ENCODE data around the gene FNDC3B.

The FNDC3B gene

GRCh38 chr3:172257648-172258400, 218.4 kb downstream of the FNDC3B start:
- H3K27ac Mint-ChIP-seq, result no peak overlapping the region
- H3K36me3 Mint-ChIP-seq (ENCODE audit: low read depth), result peaks cover 25% of the 10 kb centered on the region
- no peaks in the 10 kb centered on the region for H3K9me3 Mint-ChIP-seq
- H3K4me1 Mint-ChIP-seq, result no peaks in the 10 kb centered on the region
- ATAC-seq, result no peak
- no peak for DNase-seq
- H3K4me3 Mint-ChIP-seq, result no peak overlapping the region
- no peaks in the 10 kb centered on the region for H3K27me3 Mint-ChIP-seq

- H3K4me1 Mint-ChIP-seq, result no peaks in the 10 kb centered on the region
- H3K4me3 Mint-ChIP-seq, result no peak overlapping the region
- DNase-seq (no peak), ATAC-seq (no peak)
- H3K27ac Mint-ChIP-seq, result no peak overlapping the region
- peaks cover 23% of the 10 kb centered on the region for H3K36me3 Mint-ChIP-seq (ENCODE audit: low read depth)
- no peaks in the 10 kb centered on the region for H3K9me3 Mint-ChIP-seq
- H3K27me3 Mint-ChIP-seq, result no peaks in the 10 kb centered on the region
Observed at GRCh38 chr3:172258624-172259023, 219.2 kb downstream of the FNDC3B start.

- DNase-seq, result no peak
Observed at GRCh38 chr3:172259111-172259541, 219.7 kb downstream of the FNDC3B start.

GRCh38 chr3:172259726-172260248, 220.4 kb downstream of the FNDC3B start:
- ATAC-seq, result no peak
- no peak for DNase-seq

More at GRCh38 chr3:172259111-172259541, 219.7 kb downstream of the FNDC3B start:
- Mint-ChIP-seq H3K4me3 (no peak overlapping the region), H3K9me3 (no peaks in the 10 kb centered on the region), H3K4me1 (no peaks in the 10 kb centered on the region), H3K27me3 (no peaks in the 10 kb centered on the region), H3K36me3 (ENCODE audit: low read depth) (peaks cover 24% of the 10 kb centered on the region), H3K27ac (no peak overlapping the region)
- ATAC-seq, result no peak

GRCh38 chr3:172260381-172260780, 221.0 kb downstream of the FNDC3B start:
- DNase-seq, result no peak
- Mint-ChIP-seq H3K4me1 (no peaks in the 10 kb centered on the region), H3K27me3 (no peaks in the 10 kb centered on the region), H3K36me3 (ENCODE audit: low read depth) (peaks cover 24% of the 10 kb centered on the region), H3K9me3 (no peaks in the 10 kb centered on the region), H3K27ac (no peak overlapping the region), H3K4me3 (no peak overlapping the region)
- no peak for ATAC-seq

More at GRCh38 chr3:172259726-172260248, 220.4 kb downstream of the FNDC3B start:
- H3K4me1 Mint-ChIP-seq, result no peaks in the 10 kb centered on the region
- H3K27me3 Mint-ChIP-seq, result no peaks in the 10 kb centered on the region
- no peak overlapping the region for H3K4me3 Mint-ChIP-seq
- H3K27ac Mint-ChIP-seq, result no peak overlapping the region
- H3K36me3 Mint-ChIP-seq (ENCODE audit: low read depth), result peaks cover 24% of the 10 kb centered on the region
- H3K9me3 Mint-ChIP-seq, result no peaks in the 10 kb centered on the region

- ATAC-seq, result no peak
- Mint-ChIP-seq H3K4me3 (no peak overlapping the region), H3K27ac (no peak overlapping the region), H3K9me3 (no peaks in the 10 kb centered on the region), H3K4me1 (no peaks in the 10 kb centered on the region), H3K27me3 (no peaks in the 10 kb centered on the region), H3K36me3 (ENCODE audit: low read depth) (peaks cover 21% of the 10 kb centered on the region)
- DNase-seq, result no peak
Observed at GRCh38 chr3:172261054-172261453, 221.7 kb downstream of the FNDC3B start.

GRCh38 chr3:172262991-172263608, 223.7 kb downstream of the FNDC3B start:
- no peak for ATAC-seq
- H3K36me3 Mint-ChIP-seq (ENCODE audit: low read depth), result peaks cover 22% of the 10 kb centered on the region
- H3K9me3 Mint-ChIP-seq, result no peaks in the 10 kb centered on the region
- no peaks in the 10 kb centered on the region for H3K27me3 Mint-ChIP-seq
- no peaks in the 10 kb centered on the region for H3K4me1 Mint-ChIP-seq
- no peak for DNase-seq
- no peak overlapping the region for H3K27ac Mint-ChIP-seq
- H3K4me3 Mint-ChIP-seq, result no peak overlapping the region

- H3K9me3 Mint-ChIP-seq, result no peaks in the 10 kb centered on the region
- no peak overlapping the region for H3K4me3 Mint-ChIP-seq
- peaks cover 23% of the 10 kb centered on the region for H3K36me3 Mint-ChIP-seq (ENCODE audit: low read depth)
- no peak for DNase-seq
- H3K4me1 Mint-ChIP-seq, result no peaks in the 10 kb centered on the region
- H3K27me3 Mint-ChIP-seq, result no peaks in the 10 kb centered on the region
- no peak overlapping the region for H3K27ac Mint-ChIP-seq
- no peak for ATAC-seq
Observed at GRCh38 chr3:172263781-172264486, 224.6 kb downstream of the FNDC3B start.

GRCh38 chr3:172266103-172266502, 226.7 kb downstream of the FNDC3B start:
- DNase-seq (no peak), ATAC-seq (no peak)
- no peaks in the 10 kb centered on the region for H3K4me1 Mint-ChIP-seq
- H3K4me3 Mint-ChIP-seq, result no peak overlapping the region
- no peaks in the 10 kb centered on the region for H3K9me3 Mint-ChIP-seq
- H3K27ac Mint-ChIP-seq, result no peak overlapping the region
- H3K27me3 Mint-ChIP-seq, result no peaks in the 10 kb centered on the region
- peaks cover 21% of the 10 kb centered on the region for H3K36me3 Mint-ChIP-seq (ENCODE audit: low read depth)

GRCh38 chr3:172268425-172268824, 229.0 kb downstream of the FNDC3B start:
- Mint-ChIP-seq H3K4me1 (no peaks in the 10 kb centered on the region), H3K9me3 (no peaks in the 10 kb centered on the region), H3K27me3 (no peaks in the 10 kb centered on the region), H3K27ac (no peak overlapping the region), H3K4me3 (no peak overlapping the region), H3K36me3 (ENCODE audit: low read depth) (peaks cover 18% of the 10 kb centered on the region)
- DNase-seq (no peak), ATAC-seq (no peak)

GRCh38 chr3:172268868-172269267, 229.5 kb downstream of the FNDC3B start:
- H3K27ac Mint-ChIP-seq, result no peak overlapping the region
- no peak overlapping the region for H3K4me3 Mint-ChIP-seq

GRCh38 chr3:172270557-172271166, 231.3 kb downstream of the FNDC3B start:
- Mint-ChIP-seq H3K27me3 (no peaks in the 10 kb centered on the region), H3K9me3 (no peaks in the 10 kb centered on the region), H3K4me1 (no peaks in the 10 kb centered on the region), H3K36me3 (ENCODE audit: low read depth) (peaks cover 16% of the 10 kb centered on the region), H3K4me3 (no peak overlapping the region), H3K27ac (no peak overlapping the region)
- ATAC-seq (no peak), DNase-seq (no peak)

More at GRCh38 chr3:172268868-172269267, 229.5 kb downstream of the FNDC3B start:
- no peak for DNase-seq
- Mint-ChIP-seq H3K27me3 (no peaks in the 10 kb centered on the region), H3K36me3 (ENCODE audit: low read depth) (peaks cover 16% of the 10 kb centered on the region), H3K4me1 (no peaks in the 10 kb centered on the region), H3K9me3 (no peaks in the 10 kb centered on the region)
- ATAC-seq, result no peak

- DNase-seq (no peak), ATAC-seq (no peak)
- H3K4me3 Mint-ChIP-seq, result no peak overlapping the region
- H3K36me3 Mint-ChIP-seq (ENCODE audit: low read depth), result peaks cover 16% of the 10 kb centered on the region
- H3K9me3 Mint-ChIP-seq, result no peaks in the 10 kb centered on the region
- H3K4me1 Mint-ChIP-seq, result no peaks in the 10 kb centered on the region
- no peaks in the 10 kb centered on the region for H3K27me3 Mint-ChIP-seq
- H3K27ac Mint-ChIP-seq, result no peak overlapping the region
Observed at GRCh38 chr3:172271386-172271976, 232.1 kb downstream of the FNDC3B start.

GRCh38 chr3:172272698-172273097, 233.3 kb downstream of the FNDC3B start:
- no peaks in the 10 kb centered on the region for H3K27me3 Mint-ChIP-seq
- H3K4me3 Mint-ChIP-seq, result no peak overlapping the region
- H3K27ac Mint-ChIP-seq, result no peak overlapping the region
- peaks cover 9% of the 10 kb centered on the region for H3K36me3 Mint-ChIP-seq (ENCODE audit: low read depth)
- no peaks in the 10 kb centered on the region for H3K9me3 Mint-ChIP-seq
- no peaks in the 10 kb centered on the region for H3K4me1 Mint-ChIP-seq
- DNase-seq (no peak), ATAC-seq (no peak)
